Cardiac fibroblast (primary cell): ENCODE results near the gene OLIG1.

Experiments
- DNase-seq, 2 donors: peaks; one replicate each; pipeline versions ENCODE4 v3.0.0 to v3.0.0-alpha.2; 2010; ENCODE audit warnings: low read depth in 2 of 2
- H3K4me3 ChIP-seq, 2 donors: replicated peaks in 1 of 2; 1 replicate in 1 of 2; 2 replicates in 1 of 2; pipeline ENCODE4 v1.5.1; 2011; ENCODE audit warnings: low read depth in 2 of 2, low read length in 2 of 2, mild to moderate bottlenecking in 2 of 2, moderate library complexity in 1 of 2
- CTCF ChIP-seq: IDR thresholded peaks from one replicate; pipeline ENCODE4 v1.5.1; 2011; ENCODE audit warnings: low read depth, mild to moderate bottlenecking, low read length, inconsistent platforms

Gene OLIG1

GRCh38 chr21:33023574-33024200 lies 46.3 kb upstream of the OLIG1 start:
- TF ChIP-seq CTCF = no peak
- H3K4me3 ChIP-seq = no peak overlapping the region
- no peak for DNase-seq

GRCh38 chr21:33024201-33025103 lies 45.5 kb upstream of the OLIG1 start:
- H3K4me3 ChIP-seq = no peak overlapping the region
- no peak for TF ChIP-seq CTCF
- DNase-seq = no peak

- no peak for TF ChIP-seq CTCF
- DNase-seq = no peak
- H3K4me3 ChIP-seq = no peak overlapping the region
Measured at GRCh38 chr21:33025106-33025488, 44.8 kb upstream of the OLIG1 start.

GRCh38 chr21:33025489-33026442 lies 44.2 kb upstream of the OLIG1 start, which contains the start of gene OLIG2:
Gene OLIG2 (plus strand): TSS chr21:33025935. CDS start chr21:33026863, 928 bp downstream.
- no peak within 1 kb of the TSS for H3K4me3 ChIP-seq
- no peak for DNase-seq
- no peak for TF ChIP-seq CTCF

GRCh38 chr21:33026443-33026858 lies 43.5 kb upstream of the OLIG1 start:
- DNase-seq = no peak
- TF ChIP-seq CTCF = no peak
- no peak overlapping the region for H3K4me3 ChIP-seq

GRCh38 chr21:33026878-33027400 lies 43.0 kb upstream of the OLIG1 start:
- H3K4me3 ChIP-seq = no peak overlapping the region
- peak; percentile 14 to 39 for DNase-seq
- TF ChIP-seq CTCF = no peak
